ENCODE data around the gene CD300LF. TPM values are rescaled to one million over a fixed set of nuclear protein-coding genes. Genes with fewer than 3 reads are reported as not detected.

CD300LF gene
- total RNA-seq, 1 experiment from 2014 or later = not detected

DNA sequence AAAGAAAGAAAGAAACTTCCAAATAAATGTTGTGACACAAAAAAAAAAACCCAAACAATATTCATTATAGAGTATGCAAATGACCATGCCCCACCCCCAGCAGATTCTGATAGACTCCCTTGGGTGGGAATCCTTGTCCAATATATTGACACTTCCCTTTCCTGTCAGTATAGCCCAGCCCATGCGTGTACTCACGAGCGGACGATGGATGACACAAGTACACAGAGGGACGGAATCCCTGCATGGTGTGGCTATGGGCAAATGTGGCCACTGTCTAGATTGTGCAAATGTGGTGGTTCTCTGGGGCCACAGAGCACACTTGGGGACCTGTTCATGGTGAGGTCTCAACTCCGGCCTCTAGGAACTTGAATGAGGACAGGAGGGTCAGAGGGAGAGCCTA lies 27.4 kb upstream of the CD300LF start:
- Histone ChIP-seq H3K4me1 (ENCODE audit: insufficient read depth, low read length) (peaks cover 4% of the 10 kb centered on the region; the same call in 1 of the 2 replicates), H3K79me2 (ENCODE audit: insufficient read depth, low read length) (no peaks in the 10 kb centered on the region), H3K9me3 (ENCODE audit: control insufficient read depth, low read depth, low read length) (no peaks in the 10 kb centered on the region), H2BK5ac (ENCODE audit: insufficient read length, low read length) (no peak overlapping the region), H2BK12ac (ENCODE audit: insufficient read length, low read depth, low read length) (no peak overlapping the region), H3K4ac (ENCODE audit: low read depth, low read length) (no peak overlapping the region), H3K23me2 (ENCODE audit: insufficient read length, low read depth, low read length, poor library complexity, severe bottlenecking) (peaks cover 9% of the 10 kb centered on the region), H4K91ac (ENCODE audit: insufficient read length, low read depth, low read length) (no peak overlapping the region), H3K4me2 (ENCODE audit: insufficient read depth, insufficient read length, low read length) (no peak overlapping the region), H2BK120ac (ENCODE audit: low read depth, low read length, poor library complexity, severe bottlenecking) (no peak overlapping the region), H2BK20ac (ENCODE audit: low read depth, low read length, poor library complexity, severe bottlenecking) (no peak overlapping the region), H3K56ac (ENCODE audit: insufficient read length, low read depth, low read length) (no peak overlapping the region), H3K18ac (ENCODE audit: insufficient read length, low read depth, low read length) (no peak overlapping the region), H2BK15ac (ENCODE audit: low read depth, low read length) (no peak overlapping the region), H4K5ac (ENCODE audit: insufficient read length, low read depth, low read length) (no peak overlapping the region), H3T11ph (ENCODE audit: low read length) (no peak overlapping the region), H4K20me1 (ENCODE audit: control insufficient read depth, insufficient read depth, insufficient read length) (no peaks in the 10 kb centered on the region), H3K27ac (ENCODE audit: insufficient read length, low read depth, low read length) (no peak overlapping the region), H3K9ac (ENCODE audit: extremely low read depth, insufficient read length, low read length) (no peak overlapping the region), H3K79me1 (ENCODE audit: insufficient read depth, low read depth, low read length, poor library complexity, severe bottlenecking) (no peaks in the 10 kb centered on the region), H3K27me3 (ENCODE audit: insufficient read depth, low read length) (no peaks in the 10 kb centered on the region), H2AK5ac (ENCODE audit: insufficient read length, low read length) (no peak overlapping the region), H3K14ac (ENCODE audit: insufficient read depth, low read length) (no peak overlapping the region), H4K8ac (replicated peaks; ENCODE audit: insufficient read length, low read depth, low read length) (no peak overlapping the region), H2AFZ (ENCODE audit: low read length) (no peak overlapping the region), H3K23ac (ENCODE audit: insufficient read length, low read depth, low read length) (no peak overlapping the region)
- Mint-ChIP-seq H3K4me3 (no peak overlapping the region), H3K4me1 (peaks cover 24 to 25% of the 10 kb centered on the region in 2 experiments), H3K27ac (no peak overlapping the region), H3K9me3 (no peaks in the 10 kb centered on the region; a peak in 1 of 5 replicates), H3K27me3 (ENCODE audit: low read depth) (peaks cover 30% of the 10 kb centered on the region), H3K36me3 (ENCODE audit: insufficient read depth in 1 of 3, low read depth in 3 of 3) (no peaks in the 10 kb centered on the region; a peak in 1 of 7 replicates)
- no CpG with 5 or more reads among the region's 6 CpGs for WGBS (ENCODE audit: extremely low coverage, insufficient read length, low lambda C conversion rate)
- no peak for TF ChIP-seq CTCF (conservative IDR thresholded peaks at IDR 0.05)
- DNase-seq = no peak
